Globus pallidus (tissue), 1 donor: ENCODE data around the gene KIAA1958.
"Not testable (repeated sequence)": the region's sequence is repeated elsewhere in the genome, so short reads cannot be mapped to it uniquely, and the experiment has no call there.

Experiments used
- DNase-seq: peaks from one replicate; pipeline ENCODE4 v3.0.0-alpha.2; 2015; ENCODE audit warnings: low spot score

Gene KIAA1958

GRCh38 chr9:112664531-112664930 lies 177.9 kb downstream of the KIAA1958 start:
- DNase-seq: no peak

GRCh38 chr9:112665347-112665746 lies 178.7 kb downstream of the KIAA1958 start:
- DNase-seq: no peak

- DNase-seq: no peak
Measured at GRCh38 chr9:112669326-112669725, 182.7 kb downstream of the KIAA1958 start.

GRCh38 chr9:112670991-112671625 lies 184.5 kb downstream of the KIAA1958 start:
- DNase-seq: no peak

GRCh38 chr9:112673221-112673620 lies 186.6 kb downstream of the KIAA1958 start:
- DNase-seq: not testable (repeated sequence)

- DNase-seq: no peak
Measured at GRCh38 chr9:112677040-112677439, 190.4 kb downstream of the KIAA1958 start.

GRCh38 chr9:112680731-112681402 lies 194.2 kb downstream of the KIAA1958 start:
- no peak for DNase-seq

- DNase-seq: no peak
Measured at GRCh38 chr9:112689161-112689740, 202.6 kb downstream of the KIAA1958 start.

GRCh38 chr9:112694706-112695555 lies 208.3 kb downstream of the KIAA1958 start:
- DNase-seq: no peak

- DNase-seq: no peak
Measured at GRCh38 chr9:112696461-112696860, 209.8 kb downstream of the KIAA1958 start.

GRCh38 chr9:112699230-112699629 lies 212.6 kb downstream of the KIAA1958 start:
- no peak for DNase-seq

- no peak for DNase-seq
Measured at GRCh38 chr9:112700085-112700484, 213.5 kb downstream of the KIAA1958 start.

- no peak for DNase-seq
Measured at GRCh38 chr9:112703304-112703703, 216.7 kb downstream of the KIAA1958 start.

- DNase-seq: peak; percentile 55
Measured at GRCh38 chr9:112705768-112706427, 219.3 kb downstream of the KIAA1958 start.

GRCh38 chr9:112711050-112711689 lies 224.5 kb downstream of the KIAA1958 start:
- peak; percentile 77 for DNase-seq

- no peak for DNase-seq
Measured at GRCh38 chr9:112712678-112713077, 226.1 kb downstream of the KIAA1958 start.

GRCh38 chr9:112717661-112718331 lies 231.2 kb downstream of the KIAA1958 start, which contains the start of gene INIP:
Gene INIP (minus strand): TSS chr9:112718117. CDS start chr9:112716485, 1,632 bp downstream.
- DNase-seq: peak; percentile 96
